ENCODE data around the gene OSBP2. TPM values are rescaled to one million over a fixed set of nuclear protein-coding genes. Genes with fewer than 3 reads are reported as not detected.

The OSBP2 gene
- total RNA-seq, 4 donors from 2014 or later, result 3.3 to 7.7 (median 4.6) TPM; not detected in 1

DNA sequence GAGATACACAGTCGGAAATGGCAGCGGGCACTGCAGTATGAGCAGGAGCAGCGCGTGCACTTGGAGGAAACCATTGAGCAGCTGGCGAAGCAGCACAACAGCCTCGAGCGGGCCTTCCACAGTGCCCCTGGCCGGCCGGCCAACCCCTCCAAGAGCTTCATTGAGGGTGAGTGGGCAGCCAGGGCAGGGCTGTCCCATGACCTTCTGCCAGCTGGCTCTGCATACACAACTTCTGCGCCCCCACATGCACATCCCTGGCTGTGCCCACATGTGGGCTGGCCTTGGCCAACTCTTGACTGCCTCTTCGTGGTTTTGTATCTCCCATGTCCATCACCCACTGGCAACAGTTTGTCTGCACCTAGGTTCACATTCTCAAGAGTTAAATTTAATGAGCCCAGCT, 192.8 kb downstream of the OSBP2 start:
- H3K4me3 ChIP-seq, result no peak overlapping the region
- no peak for DNase-seq
- intact Hi-C loops (cut with DNase I; ENCODE audit: low total_unique reads), result no loop called here
- TF ChIP-seq POLR2A (IDR thresholded peaks at IDR 0.05), result no peak
- TF ChIP-seq CTCF (IDR thresholded peaks at IDR 0.05), result no peak
- H3K27me3 ChIP-seq, result no peaks in the 10 kb centered on the region
- H3K9me3 ChIP-seq, result no peaks in the 10 kb centered on the region
- no peak overlapping the region for H3K27ac ChIP-seq
- no peaks in the 10 kb centered on the region for H3K36me3 ChIP-seq
- no peaks in the 10 kb centered on the region for H3K4me1 ChIP-seq

GRCh38 chr22:30887861-30888260, 193.2 kb downstream of the OSBP2 start:
- Histone ChIP-seq H3K4me3 (no peak overlapping the region), H3K27ac (no peak overlapping the region), H3K4me1 (no peaks in the 10 kb centered on the region), H3K36me3 (no peaks in the 10 kb centered on the region), H3K27me3 (no peaks in the 10 kb centered on the region), H3K9me3 (no peaks in the 10 kb centered on the region)
- TF ChIP-seq CTCF (IDR thresholded peaks at IDR 0.05) (no peak), POLR2A (IDR thresholded peaks at IDR 0.05) (no peak)
- peak in 1 of 2 donors; percentile 9 for DNase-seq
- intact Hi-C loops (cut with DNase I; ENCODE audit: low total_unique reads), result no loop called here

GRCh38 chr22:30889268-30889995, 194.8 kb downstream of the OSBP2 start:
- Histone ChIP-seq H3K27me3 (no peaks in the 10 kb centered on the region), H3K36me3 (no peaks in the 10 kb centered on the region), H3K9me3 (no peaks in the 10 kb centered on the region), H3K27ac (no peak overlapping the region), H3K4me1 (no peaks in the 10 kb centered on the region), H3K4me3 (no peak overlapping the region)
- TF ChIP-seq CTCF (IDR thresholded peaks at IDR 0.05) (no peak), POLR2A (IDR thresholded peaks at IDR 0.05) (no peak)
- DNase-seq, result no peak
- intact Hi-C loops (cut with DNase I; ENCODE audit: low total_unique reads), result no loop called here

- H3K4me3 ChIP-seq, result no peak overlapping the region
These were observed 195.4 kb downstream of the OSBP2 start for GRCh38 chr22:30889996-30890480.

More at GRCh38 chr22:30889996-30890480, 195.4 kb downstream of the OSBP2 start:
- no peaks in the 10 kb centered on the region for H3K4me1 ChIP-seq
- H3K27me3 ChIP-seq, result no peaks in the 10 kb centered on the region
- H3K36me3 ChIP-seq, result no peaks in the 10 kb centered on the region
- TF ChIP-seq CTCF (IDR thresholded peaks at IDR 0.05) (no peak), POLR2A (IDR thresholded peaks at IDR 0.05) (no peak)
- H3K27ac ChIP-seq, result no peak overlapping the region
- no peaks in the 10 kb centered on the region for H3K9me3 ChIP-seq
- intact Hi-C loops (cut with DNase I; ENCODE audit: low total_unique reads), result no loop called here
- DNase-seq, result peak; percentile 1 to 10
